ENCODE data around the gene TOM1L1.

The TOM1L1 gene

GRCh38 chr17:54927525-54927924 lies 26.9 kb downstream of the TOM1L1 start:
- H4K20me1 ChIP-seq (ENCODE audit: control insufficient read depth, insufficient read depth, low read depth, low read length), result no peaks in the 10 kb centered on the region
- no peaks in the 10 kb centered on the region for H3K36me3 ChIP-seq (ENCODE audit: control insufficient read depth, low read length)
- no peaks in the 10 kb centered on the region for H3K9me2 ChIP-seq (replicated peaks; ENCODE audit: control insufficient read depth, low read length)
- no peaks in the 10 kb centered on the region for H3K4me1 ChIP-seq (ENCODE audit: control insufficient read depth, low read length)
- H3K79me2 ChIP-seq (ENCODE audit: control insufficient read depth, low read length), result no peaks in the 10 kb centered on the region
- H3K4me3 ChIP-seq (ENCODE audit: low read length), result no peak overlapping the region
- H3K27ac ChIP-seq (ENCODE audit: low read depth, low read length), result no peak overlapping the region
- TF ChIP-seq EZH2phosphoT487 (IDR thresholded peaks at IDR 0.05; ENCODE audit: borderline replicate concordance, low read length), result no peak
- H3K9me3 ChIP-seq (ENCODE audit: control insufficient read depth, insufficient read depth, low read length), result no peaks in the 10 kb centered on the region
- H3K27me3 ChIP-seq (ENCODE audit: control insufficient read depth, low read length), result peaks cover 7% of the 10 kb centered on the region
- no peaks in the 10 kb centered on the region for H3F3A ChIP-seq (ENCODE audit: control insufficient read depth, insufficient read depth)
- H3K4me2 ChIP-seq (ENCODE audit: low read length), result no peak overlapping the region

GRCh38 chr17:54932711-54933110 lies 32.1 kb downstream of the TOM1L1 start:
- H3K27ac ChIP-seq (ENCODE audit: low read depth, low read length), result no peak overlapping the region
- H3K9me2 ChIP-seq (replicated peaks; ENCODE audit: control insufficient read depth, low read length), result no peaks in the 10 kb centered on the region
- H3K27me3 ChIP-seq (ENCODE audit: control insufficient read depth, low read length), result peaks cover 4% of the 10 kb centered on the region
- H3K4me1 ChIP-seq (ENCODE audit: control insufficient read depth, low read length), result no peaks in the 10 kb centered on the region
- H3K9me3 ChIP-seq (ENCODE audit: control insufficient read depth, insufficient read depth, low read length), result no peaks in the 10 kb centered on the region
- no peaks in the 10 kb centered on the region for H3K79me2 ChIP-seq (ENCODE audit: control insufficient read depth, low read length)
- H3F3A ChIP-seq (ENCODE audit: control insufficient read depth, insufficient read depth), result no peaks in the 10 kb centered on the region
- H3K4me2 ChIP-seq (ENCODE audit: low read length), result no peak overlapping the region
- no peak overlapping the region for H3K4me3 ChIP-seq (ENCODE audit: low read length)
- no peaks in the 10 kb centered on the region for H3K36me3 ChIP-seq (ENCODE audit: control insufficient read depth, low read length)
- TF ChIP-seq EZH2phosphoT487 (IDR thresholded peaks at IDR 0.05; ENCODE audit: borderline replicate concordance, low read length) (no peak), CTCF (IDR thresholded peaks at IDR 0.05; ENCODE audit: low read depth, low read length, poor library complexity, severe bottlenecking) (no peak)
- no peaks in the 10 kb centered on the region for H4K20me1 ChIP-seq (ENCODE audit: control insufficient read depth, insufficient read depth, low read depth, low read length)

- TF ChIP-seq CTCF (IDR thresholded peaks at IDR 0.05; ENCODE audit: low read depth, low read length, poor library complexity, severe bottlenecking) (no peak), EZH2phosphoT487 (IDR thresholded peaks at IDR 0.05; ENCODE audit: borderline replicate concordance, low read length) (no peak)
- Histone ChIP-seq H3K9me2 (replicated peaks; ENCODE audit: control insufficient read depth, low read length) (no peaks in the 10 kb centered on the region), H3K27me3 (ENCODE audit: control insufficient read depth, low read length) (no peaks in the 10 kb centered on the region), H3K79me2 (ENCODE audit: control insufficient read depth, low read length) (no peaks in the 10 kb centered on the region), H4K20me1 (ENCODE audit: control insufficient read depth, insufficient read depth, low read depth, low read length) (no peaks in the 10 kb centered on the region), H3K9me3 (ENCODE audit: control insufficient read depth, insufficient read depth, low read length) (no peaks in the 10 kb centered on the region), H3K4me2 (ENCODE audit: low read length) (no peak overlapping the region), H3K4me3 (ENCODE audit: low read length) (no peak overlapping the region), H3K27ac (ENCODE audit: low read depth, low read length) (no peak overlapping the region), H3F3A (ENCODE audit: control insufficient read depth, insufficient read depth) (no peaks in the 10 kb centered on the region), H3K4me1 (ENCODE audit: control insufficient read depth, low read length) (no peaks in the 10 kb centered on the region), H3K36me3 (ENCODE audit: control insufficient read depth, low read length) (no peaks in the 10 kb centered on the region)
Observed at GRCh38 chr17:54933921-54934320, 33.3 kb downstream of the TOM1L1 start.

- Histone ChIP-seq H3K4me2 (ENCODE audit: low read length) (no peak overlapping the region), H4K20me1 (ENCODE audit: control insufficient read depth, insufficient read depth, low read depth, low read length) (no peaks in the 10 kb centered on the region), H3K79me2 (ENCODE audit: control insufficient read depth, low read length) (no peaks in the 10 kb centered on the region), H3K27ac (ENCODE audit: low read depth, low read length) (no peak overlapping the region), H3K4me1 (ENCODE audit: control insufficient read depth, low read length) (no peaks in the 10 kb centered on the region), H3K9me2 (replicated peaks; ENCODE audit: control insufficient read depth, low read length) (no peaks in the 10 kb centered on the region), H3F3A (ENCODE audit: control insufficient read depth, insufficient read depth) (no peaks in the 10 kb centered on the region), H3K9me3 (ENCODE audit: control insufficient read depth, insufficient read depth, low read length) (no peaks in the 10 kb centered on the region), H3K36me3 (ENCODE audit: control insufficient read depth, low read length) (no peaks in the 10 kb centered on the region), H3K4me3 (ENCODE audit: low read length) (no peak overlapping the region), H3K27me3 (ENCODE audit: control insufficient read depth, low read length) (no peaks in the 10 kb centered on the region)
- TF ChIP-seq EZH2phosphoT487 (IDR thresholded peaks at IDR 0.05; ENCODE audit: borderline replicate concordance, low read length) (no peak), CTCF (IDR thresholded peaks at IDR 0.05; ENCODE audit: low read depth, low read length, poor library complexity, severe bottlenecking) (no peak)
Observed at GRCh38 chr17:54935471-54935870, 34.8 kb downstream of the TOM1L1 start.

Data from DOHH2 (cell line).